NOMO-1 (cell line): Measurements from ENCODE around the gene PAK1.

Experiments
- DNase-seq, 2 experiments: peaks; one replicate each; lab custom pipeline; 2025; ENCODE audit not compliant: unreplicated experiment in 2 of 2; lab: John Stamatoyannopoulos, UW

PAK1 gene

GRCh38 chr11:77276271-77276670 is 197.6 kb downstream of the PAK1 start:
- no peak for DNase-seq
